Smooth muscle cell (in vitro differentiated cells): ENCODE results near the gene PRKN. TPM values are rescaled to one million over a fixed set of nuclear protein-coding genes. Genes with fewer than 3 reads are reported as not detected.

Source experiments
- DNase-seq: peaks from one replicate; lab custom pipeline; 2025; ENCODE audit not compliant: unreplicated experiment; lab: John Stamatoyannopoulos, UW
- H2AFZ ChIP-seq: fragments of 200-600 bp; sonication (generic); 2 replicates; pipeline ENCODE4 v1.6.0; 2016; ENCODE audit warnings: antibody characterized with exemption, low read depth, mild to moderate bottlenecking
- H3F3A ChIP-seq: fragments of 200-600 bp; sonication (generic); 2 replicates; pipeline ENCODE4 v1.6.0; 2017; ENCODE audit warnings: antibody characterized with exemption, low read depth
- H3K27ac ChIP-seq: fragments of 200-600 bp; sonication (generic); 2 replicates; pipeline ENCODE4 v1.5.1; 2016; ENCODE audit warnings: low read depth, mild to moderate bottlenecking
- H3K27me3 ChIP-seq: fragments of 200-600 bp; sonication (generic); 2 replicates; pipeline ENCODE4 v1.6.1; 2016; ENCODE audit warnings: low read depth, mild to moderate bottlenecking
- H3K36me3 ChIP-seq: fragments of 200-600 bp; sonication (generic); 2 replicates; pipeline ENCODE4 v1.5.1; 2016; ENCODE audit warnings: low read depth
- H3K4me1 ChIP-seq: fragments of 200-600 bp; sonication (generic); 2 replicates; pipeline ENCODE4 v1.5.1; 2016; ENCODE audit warnings: low read depth
- H3K4me2 ChIP-seq: fragments of 200-600 bp; sonication (generic); 2 replicates; pipeline ENCODE4 v1.6.0; 2016; ENCODE audit warnings: mild to moderate bottlenecking
- H3K4me3 ChIP-seq: fragments of 200-600 bp; sonication (generic); 2 replicates; pipeline ENCODE4 v1.5.1; 2016; ENCODE audit warnings: mild to moderate bottlenecking
- H3K79me2 ChIP-seq: fragments of 200-600 bp; sonication (generic); 2 replicates; pipeline ENCODE4 v1.6.0; 2016; ENCODE audit warnings: low read depth, mild to moderate bottlenecking
- H3K9ac ChIP-seq: fragments of 200-600 bp; sonication (generic); 2 replicates; pipeline ENCODE4 v1.6.0; 2016; ENCODE audit warnings: low read depth
- H3K9me3 ChIP-seq: fragments of 200-600 bp; sonication (generic); replicated peaks from 2 replicates; pipeline ENCODE4 v1.5.1; 2016; ENCODE audit warnings: low read depth
- H4K20me1 ChIP-seq: fragments of 200-600 bp; sonication (generic); 2 replicates; pipeline ENCODE4 v1.6.0; 2016; ENCODE audit warnings: low read depth
- CTCF ChIP-seq: fragments of 200-600 bp; sonication (generic); IDR thresholded peaks from 2 replicates; pipeline ENCODE4 v1.5.1; 2017; ENCODE audit warnings: borderline replicate concordance, mild to moderate bottlenecking, antibody characterized with exemption; ENCODE audit not compliant: insufficient read depth, poor library complexity, severe bottlenecking
- WGBS: methylation state at CpG from one replicate; pipeline ENCODE4 v1.1.7; 2016; ENCODE audit warnings: low lambda C conversion rate; 5-methylcytosine and 5-hydroxymethylcytosine counted together
- polyA plus RNA-seq: library from polyadenylated mRNA; unstranded; fragments of >200 nt; fragmentation: Nextera tagmentation; extraction: Ambion mirVana; gene quantifications from 2 replicates; pipeline ENCODE4 v1.2.1, GENCODE V29; 2016
- total RNA-seq: library from RNA; depleted of rRNA; stranded (reverse); fragments of >200 nt; gene quantifications from 2 replicates; pipeline ENCODE4 v1.2.3, GENCODE V29; 2014

Gene PRKN
- total and polyA plus RNA-seq, 2 experiments from 2014 or later = 0.81 to 5.1 TPM

- H3K27me3 ChIP-seq = no peaks in the 10 kb centered on the region
- no peak overlapping the region for H3K9ac ChIP-seq
- H4K20me1 ChIP-seq = no peaks in the 10 kb centered on the region
- no peaks in the 10 kb centered on the region for H3K9me3 ChIP-seq
- no peaks in the 10 kb centered on the region for H3F3A ChIP-seq
- DNase-seq = no peak
- no peaks in the 10 kb centered on the region for H3K4me1 ChIP-seq
- no peaks in the 10 kb centered on the region for H3K36me3 ChIP-seq
- TF ChIP-seq CTCF = no peak
- H3K79me2 ChIP-seq = no peaks in the 10 kb centered on the region
- H3K4me2 ChIP-seq = no peak overlapping the region
- H3K27ac ChIP-seq = no peak overlapping the region
- H2AFZ ChIP-seq = no peak overlapping the region
- no peak overlapping the region for H3K4me3 ChIP-seq
Measured at GRCh38 chr6:162435071-162435470, 292.5 kb downstream of the PRKN start.

- Histone ChIP-seq H3K4me2 (no peak overlapping the region), H3K27me3 (no peaks in the 10 kb centered on the region), H3K4me3 (no peak overlapping the region), H3K9me3 (no peaks in the 10 kb centered on the region), H4K20me1 (no peaks in the 10 kb centered on the region), H3K36me3 (no peaks in the 10 kb centered on the region), H3K4me1 (no peaks in the 10 kb centered on the region), H3K9ac (no peak overlapping the region), H3F3A (no peaks in the 10 kb centered on the region), H3K27ac (no peak overlapping the region), H2AFZ (no peak overlapping the region), H3K79me2 (no peaks in the 10 kb centered on the region)
- no peak for TF ChIP-seq CTCF
- no peak for DNase-seq
- 90% methylated on average over 4 of the region's 4 CpGs for WGBS
Measured at GRCh38 chr6:162421004-162421403, 306.6 kb downstream of the PRKN start.

- WGBS = 84% methylated on average over 7 of the region's 7 CpGs
- no peaks in the 10 kb centered on the region for H4K20me1 ChIP-seq
- H3F3A ChIP-seq = no peaks in the 10 kb centered on the region
- H3K4me2 ChIP-seq = no peak overlapping the region
- H3K27ac ChIP-seq = no peak overlapping the region
- H3K4me3 ChIP-seq = no peak overlapping the region
- H3K36me3 ChIP-seq = no peaks in the 10 kb centered on the region
- TF ChIP-seq CTCF = no peak
- H3K79me2 ChIP-seq = no peaks in the 10 kb centered on the region
- no peaks in the 10 kb centered on the region for H3K27me3 ChIP-seq
- no peaks in the 10 kb centered on the region for H3K9me3 ChIP-seq
- DNase-seq = no peak
- no peaks in the 10 kb centered on the region for H3K4me1 ChIP-seq
- no peak overlapping the region for H2AFZ ChIP-seq
- no peak overlapping the region for H3K9ac ChIP-seq
Measured at GRCh38 chr6:162416831-162417537, 310.6 kb downstream of the PRKN start.

GRCh38 chr6:162416307-162416706 is 311.3 kb downstream of the PRKN start:
- H4K20me1 ChIP-seq = no peaks in the 10 kb centered on the region
- no peaks in the 10 kb centered on the region for H3K36me3 ChIP-seq
- no peaks in the 10 kb centered on the region for H3F3A ChIP-seq
- DNase-seq = no peak
- no peak overlapping the region for H3K27ac ChIP-seq
- no peak overlapping the region for H3K9ac ChIP-seq
- H3K4me2 ChIP-seq = no peak overlapping the region
- no peak overlapping the region for H2AFZ ChIP-seq
- no peak for TF ChIP-seq CTCF
- no peaks in the 10 kb centered on the region for H3K9me3 ChIP-seq
- no peaks in the 10 kb centered on the region for H3K27me3 ChIP-seq
- no peaks in the 10 kb centered on the region for H3K79me2 ChIP-seq
- peaks cover 5% of the 10 kb centered on the region for H3K4me1 ChIP-seq
- H3K4me3 ChIP-seq = no peak overlapping the region
- 79% methylated on average over 2 of the region's 2 CpGs for WGBS
